GM12872 (cell line): ENCODE data around the gene LIPH.

ENCODE experiments used
- CTCF ChIP-seq: IDR thresholded peaks from 3 replicates; pipeline ENCODE4 v1.5.1; 2011; ENCODE audit warnings: low read depth, mild to moderate bottlenecking, low read length, moderate library complexity; ENCODE audit not compliant: insufficient read depth

LIPH gene

GRCh38 chr3:185560676-185561075 lies 8.3 kb upstream of the LIPH start:
- TF ChIP-seq CTCF: no peak

- no peak for TF ChIP-seq CTCF
Observed at GRCh38 chr3:185559706-185560090, 7.3 kb upstream of the LIPH start.

- TF ChIP-seq CTCF: no peak
Observed at GRCh38 chr3:185558395-185558794, 6.0 kb upstream of the LIPH start.

- TF ChIP-seq CTCF: no peak
Observed at GRCh38 chr3:185555860-185556347, 3.5 kb upstream of the LIPH start.

- TF ChIP-seq CTCF: 0 out of 3 replicates have a peak, but pooled peaks have one; percentile 3
Observed at GRCh38 chr3:185555101-185555501, 2.7 kb upstream of the LIPH start.

GRCh38 chr3:185549651-185550111 lies 2.7 kb downstream of the LIPH start:
- TF ChIP-seq CTCF: no peak

- no peak for TF ChIP-seq CTCF
Observed at GRCh38 chr3:185549122-185549521, 3.3 kb downstream of the LIPH start.
